Subcutaneous abdominal adipose tissue (tissue), 5 donors: Measurements from ENCODE around the gene TAF9B.
"Not testable (repeated sequence)": the region's sequence is repeated elsewhere in the genome, so short reads cannot be mapped to it uniquely, and the experiment has no call there.

Experiments
- H3K27ac ChIP-seq: one replicate; pipeline ENCODE4 v1.7.0; 2013; ENCODE audit warnings: low read depth, mild to moderate bottlenecking, inconsistent platforms, low read length, moderate library complexity
- H3K27me3 ChIP-seq, 5 donors: one replicate each; pipeline ENCODE4 v1.7.0; 2013; ENCODE audit warnings: low read length in 5 of 5, inconsistent platforms in 1 of 5; ENCODE audit not compliant: control insufficient read depth in 5 of 5, insufficient read depth in 4 of 5
- H3K36me3 ChIP-seq, 5 donors: one replicate each; pipeline ENCODE4 v1.7.0; 2013; ENCODE audit warnings: low read length in 5 of 5; ENCODE audit not compliant: control insufficient read depth in 5 of 5, insufficient read depth in 5 of 5
- H3K4me1 ChIP-seq, 5 donors: one replicate each; pipeline ENCODE4 v1.7.0; 2013; ENCODE audit warnings: low read length in 5 of 5, mild to moderate bottlenecking in 3 of 5, moderate library complexity in 1 of 5; ENCODE audit not compliant: control insufficient read depth in 5 of 5, insufficient read depth in 5 of 5
- H3K4me3 ChIP-seq, 5 donors: one replicate each; pipeline ENCODE4 v1.7.0; 2013; ENCODE audit warnings: low read length in 5 of 5, low read depth in 1 of 5
- H3K9ac ChIP-seq, 5 donors: one replicate each; pipeline ENCODE4 v1.7.0; 2013; ENCODE audit warnings: low read length in 5 of 5, mild to moderate bottlenecking in 4 of 5, moderate library complexity in 3 of 5
- H3K9me3 ChIP-seq, 5 donors: one replicate each; pipeline ENCODE4 v1.7.0; 2013; ENCODE audit warnings: low read length in 5 of 5; ENCODE audit not compliant: control insufficient read depth in 5 of 5
- donor health status: healthy.
- donor health status: healthy.
- donor health status: healthy.
- donor health status: healthy.
- donor health status: healthy.

The TAF9B gene

DNA sequence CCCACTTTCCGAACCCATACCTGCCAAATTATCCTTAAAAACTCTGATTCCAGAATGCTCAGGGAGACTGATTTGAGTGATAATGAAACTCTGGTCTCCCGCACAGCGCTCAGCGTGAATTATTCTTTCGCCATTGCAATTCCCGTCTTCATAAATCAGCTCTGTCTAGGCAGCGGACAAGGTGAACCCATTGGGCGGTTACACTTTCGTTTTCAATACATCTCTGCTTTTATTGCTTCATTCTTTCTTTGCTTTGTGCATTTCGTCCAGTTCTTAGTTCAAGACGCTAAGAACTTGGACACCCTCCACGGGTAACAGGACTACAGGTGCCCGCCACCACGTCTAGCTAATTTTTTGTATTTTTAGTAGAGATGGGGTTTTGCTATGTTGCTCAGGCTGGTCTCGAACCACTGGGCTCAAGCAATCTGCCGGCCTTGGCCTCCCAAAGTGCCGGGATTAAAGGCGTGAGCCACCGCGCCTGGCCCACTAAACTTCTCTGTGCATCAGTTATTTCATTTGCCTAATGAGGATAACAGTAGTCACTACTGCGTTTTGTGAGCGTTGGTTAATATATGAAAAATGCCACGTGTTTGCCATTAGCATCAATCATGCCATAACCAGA lies 36.3 kb downstream of the TAF9B start:
- H3K27ac ChIP-seq: peak overlapping the region; percentile 96
- H3K4me3 ChIP-seq: peak overlapping the region; percentile 45 to 89 (median 65)
- H3K27me3 ChIP-seq: peaks cover 2 to 12% (median 4%) of the 10 kb centered on the region in 5 donors
- H3K36me3 ChIP-seq: peaks cover 0 to 4% (median 0%) of the 10 kb centered on the region in 5 donors
- peaks cover 0 to 6% (median 0%) of the 10 kb centered on the region in 5 donors for H3K9me3 ChIP-seq
- peak overlapping the region in 2 of 5 donors; percentile 51 to 60 for H3K9ac ChIP-seq
- H3K4me1 ChIP-seq: peaks cover 0 to 33% (median 27%) of the 10 kb centered on the region in 5 donors

DNA sequence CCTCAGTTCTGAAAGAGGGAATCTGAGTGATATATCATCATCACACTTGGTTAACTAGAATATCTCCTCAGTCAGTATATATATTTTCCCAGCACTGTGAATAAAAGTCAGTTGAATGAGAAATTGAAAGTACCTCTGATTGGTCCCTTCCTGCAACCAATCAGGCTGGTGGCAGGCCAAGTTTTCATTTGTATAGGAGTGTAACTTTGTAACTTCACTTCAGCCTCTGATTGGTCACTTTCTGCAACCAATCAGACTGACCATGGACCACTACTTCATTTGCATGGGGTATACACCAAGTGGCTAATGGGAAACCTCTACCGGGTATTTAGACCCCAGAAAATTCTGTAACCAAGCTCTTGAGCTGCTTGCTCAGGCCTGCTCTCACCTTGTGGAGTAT lies 37.4 kb downstream of the TAF9B start:
- peaks cover 2 to 14% (median 4%) of the 10 kb centered on the region in 5 donors for H3K27me3 ChIP-seq
- H3K9ac ChIP-seq: no peak overlapping the region
- no peak overlapping the region for H3K27ac ChIP-seq
- peaks cover 0 to 6% (median 0%) of the 10 kb centered on the region in 5 donors for H3K9me3 ChIP-seq
- peaks cover 0 to 24% (median 18%) of the 10 kb centered on the region in 5 donors for H3K4me1 ChIP-seq
- H3K4me3 ChIP-seq: no peak overlapping the region
- peaks cover 0 to 4% (median 0%) of the 10 kb centered on the region in 5 donors for H3K36me3 ChIP-seq

DNA sequence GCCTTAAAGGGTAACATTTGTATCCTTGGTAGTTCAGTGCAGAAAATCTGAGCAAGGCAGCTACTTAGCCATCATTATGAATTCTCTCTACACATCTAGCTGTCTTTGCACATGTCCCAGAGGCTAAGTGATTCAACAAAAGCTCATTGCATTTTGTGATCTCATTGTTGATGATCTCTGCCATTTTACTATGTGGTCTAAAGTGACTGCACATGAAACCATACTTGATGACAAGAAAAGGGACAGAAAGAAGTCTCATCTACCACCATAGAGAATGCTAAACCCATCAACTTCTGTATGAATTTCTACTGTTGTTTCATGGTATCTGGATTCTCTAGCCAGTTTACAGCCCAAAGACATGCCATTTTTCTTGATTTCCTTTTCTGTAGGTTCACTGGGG lies 41.3 kb downstream of the TAF9B start:
- no peak overlapping the region for H3K9ac ChIP-seq
- H3K27me3 ChIP-seq: peaks cover 2 to 14% (median 8%) of the 10 kb centered on the region in 5 donors
- H3K9me3 ChIP-seq: no peaks in the 10 kb centered on the region
- H3K4me1 ChIP-seq: no peaks in the 10 kb centered on the region
- no peaks in the 10 kb centered on the region for H3K36me3 ChIP-seq
- H3K4me3 ChIP-seq: no peak overlapping the region
- H3K27ac ChIP-seq: no peak overlapping the region

DNA sequence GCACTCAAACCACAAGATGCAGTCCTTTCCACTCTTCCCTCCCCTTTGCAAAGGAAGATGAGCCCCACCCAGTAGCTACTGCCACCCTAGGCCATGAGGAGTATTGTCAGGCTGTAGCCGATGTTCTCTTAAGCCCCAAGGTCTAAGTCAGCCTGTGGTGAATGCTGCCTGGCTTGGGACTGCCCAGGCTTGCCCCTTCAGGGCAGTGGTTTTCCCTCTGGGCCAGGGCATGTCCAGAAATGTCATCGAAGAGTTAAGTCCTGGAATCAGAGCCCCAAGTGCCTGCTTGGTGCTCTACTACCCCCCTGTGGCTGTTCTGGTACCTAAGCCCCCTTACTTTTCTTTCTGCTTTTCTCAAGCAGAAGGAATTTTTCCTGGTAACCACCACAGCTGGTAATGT lies 47.2 kb downstream of the TAF9B start:
- Histone ChIP-seq H3K9ac (no peak overlapping the region), H3K9me3 (peaks cover 0 to 4% (median 0%) of the 10 kb centered on the region in 5 donors), H3K4me1 (no peaks in the 10 kb centered on the region), H3K27me3 (peaks cover 0 to 13% (median 0%) of the 10 kb centered on the region in 5 donors), H3K27ac (no peak overlapping the region), H3K4me3 (no peak overlapping the region), H3K36me3 (no peaks in the 10 kb centered on the region)

DNA sequence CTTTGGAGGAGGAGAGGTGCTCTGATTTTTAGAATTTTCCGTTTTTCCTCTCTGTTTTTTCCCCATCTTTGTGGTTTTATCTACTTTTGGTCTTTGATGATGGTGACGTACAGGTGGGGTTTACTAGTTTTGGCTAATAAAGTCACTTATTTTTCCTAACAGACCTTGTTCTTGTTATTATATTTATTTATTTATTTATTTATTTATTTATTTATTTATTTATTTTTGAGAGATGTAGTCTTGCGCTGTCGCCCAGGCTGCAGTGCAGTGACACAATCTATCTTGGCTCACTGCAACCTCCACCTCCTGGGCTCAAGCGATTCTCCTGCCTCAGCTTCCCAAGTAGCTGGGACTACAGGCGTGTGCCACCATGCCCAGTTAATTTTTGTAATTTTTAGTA lies 58.0 kb downstream of the TAF9B start:
- not testable (repeated sequence) for H3K36me3 ChIP-seq, H3K4me1 ChIP-seq, H3K27me3 ChIP-seq, H3K4me3 ChIP-seq, H3K27ac ChIP-seq, H3K9me3 ChIP-seq, H3K9ac ChIP-seq
